Body of pancreas (tissue), 4 donors: ENCODE measurements around the gene OR5C1.

Experiments
- POLR2A ChIP-seq, 3 donors: fragments of 450-650 bp; IDR thresholded peaks; one replicate each; pipeline ENCODE4 v1.6.1; 2016; ENCODE audit warnings: antibody characterized with exemption in 3 of 3, mild to moderate bottlenecking in 2 of 3
- TF ChIP-seq, protein P1 (sequence below), 7 experiments: fragments of 450-650 bp in 4 of 7; fragments of 200-600 bp in 3 of 7; sonication (generic) in 3 of 7; IDR thresholded peaks; one replicate each; pipeline ENCODE4 v1.5.1; 2016 to 2019; ENCODE audit warnings: antibody characterized with exemption in 7 of 7

DNA sequence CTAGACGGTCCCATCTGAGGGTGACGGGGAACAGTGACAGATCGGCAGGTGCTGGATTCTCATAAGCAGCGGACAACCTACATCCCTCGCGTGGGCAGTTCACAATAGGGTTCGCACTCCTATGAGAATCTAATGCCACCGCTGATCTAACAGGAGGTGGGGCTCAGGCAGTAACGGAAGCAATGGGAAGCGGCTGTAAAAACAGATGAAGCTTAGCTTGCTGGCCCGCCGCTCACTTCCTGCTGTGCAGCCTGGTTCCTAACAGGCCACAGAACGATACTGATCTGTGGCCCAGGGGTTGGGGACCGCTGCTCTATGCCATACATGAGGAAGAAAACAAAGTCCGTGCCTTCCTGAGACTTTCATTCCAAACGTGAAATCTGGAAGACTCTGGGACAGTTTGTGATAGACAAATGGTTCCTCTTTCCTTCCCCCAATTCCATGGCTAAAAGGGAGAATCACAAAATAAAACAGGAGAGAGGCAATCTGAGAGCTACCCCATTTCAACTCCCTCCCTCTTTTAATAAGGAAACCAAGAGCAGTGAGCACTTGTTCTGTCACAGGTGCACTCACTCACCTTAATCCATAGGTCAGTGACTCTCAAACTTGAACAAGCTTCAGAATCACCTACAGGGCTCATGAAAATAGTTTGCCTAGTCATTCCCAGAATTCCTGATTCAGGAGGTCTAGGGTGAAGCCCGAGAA is 27.6 kb downstream of the OR5C1 start:
- TF ChIP-seq, protein P1, sequence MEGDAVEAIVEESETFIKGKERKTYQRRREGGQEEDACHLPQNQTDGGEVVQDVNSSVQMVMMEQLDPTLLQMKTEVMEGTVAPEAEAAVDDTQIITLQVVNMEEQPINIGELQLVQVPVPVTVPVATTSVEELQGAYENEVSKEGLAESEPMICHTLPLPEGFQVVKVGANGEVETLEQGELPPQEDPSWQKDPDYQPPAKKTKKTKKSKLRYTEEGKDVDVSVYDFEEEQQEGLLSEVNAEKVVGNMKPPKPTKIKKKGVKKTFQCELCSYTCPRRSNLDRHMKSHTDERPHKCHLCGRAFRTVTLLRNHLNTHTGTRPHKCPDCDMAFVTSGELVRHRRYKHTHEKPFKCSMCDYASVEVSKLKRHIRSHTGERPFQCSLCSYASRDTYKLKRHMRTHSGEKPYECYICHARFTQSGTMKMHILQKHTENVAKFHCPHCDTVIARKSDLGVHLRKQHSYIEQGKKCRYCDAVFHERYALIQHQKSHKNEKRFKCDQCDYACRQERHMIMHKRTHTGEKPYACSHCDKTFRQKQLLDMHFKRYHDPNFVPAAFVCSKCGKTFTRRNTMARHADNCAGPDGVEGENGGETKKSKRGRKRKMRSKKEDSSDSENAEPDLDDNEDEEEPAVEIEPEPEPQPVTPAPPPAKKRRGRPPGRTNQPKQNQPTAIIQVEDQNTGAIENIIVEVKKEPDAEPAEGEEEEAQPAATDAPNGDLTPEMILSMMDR (IDR thresholded peaks at IDR 0.05), result no peak
- no peak for TF ChIP-seq POLR2A (IDR thresholded peaks at IDR 0.05)
